GM23338 (cell line): ENCODE data around the gene TTC33. TPM values are rescaled to one million over a fixed set of nuclear protein-coding genes. Genes with fewer than 3 reads are reported as not detected.

ENCODE experiments used
- ATAC-seq: fragments of 200-7000 bp; cut with Tn5 transposase; 3 replicates; pipeline ENCODE4 v1.9.1; 2020
- DNase-seq: peaks from one replicate; pipeline ENCODE4 v3.0.0-alpha.2; 2015; ENCODE audit warnings: low spot score
- H2AFZ ChIP-seq: fragments of 200-600 bp; sonication (generic); 2 replicates; pipeline ENCODE4 v1.8.0; 2016; ENCODE audit warnings: antibody characterized with exemption, mild to moderate bottlenecking, moderate library complexity
- H3F3A ChIP-seq: fragments of 200-600 bp; sonication (generic); replicated peaks from 2 replicates; pipeline ENCODE4 v1.8.0; 2017; ENCODE audit warnings: antibody characterized with exemption, mixed run types, low read depth
- H3K27ac ChIP-seq: fragments of 200-600 bp; sonication (generic); 2 replicates; pipeline ENCODE4 v1.6.1; 2016; ENCODE audit warnings: low read depth
- H3K27me3 ChIP-seq: fragments of 200-600 bp; sonication (generic); 2 replicates; pipeline ENCODE4 v1.8.0; 2016; ENCODE audit warnings: mild to moderate bottlenecking, mixed run types, moderate library complexity; ENCODE audit not compliant: insufficient read depth
- H3K36me3 ChIP-seq: fragments of 200-600 bp; sonication (generic); 2 replicates; pipeline ENCODE4 v1.8.0; 2016; ENCODE audit warnings: mild to moderate bottlenecking; ENCODE audit not compliant: insufficient read depth
- H3K4me1 ChIP-seq: fragments of 200-600 bp; sonication (generic); 2 replicates; pipeline ENCODE4 v1.8.0; 2016; ENCODE audit warnings: mild to moderate bottlenecking, moderate library complexity; ENCODE audit not compliant: insufficient read depth
- H3K4me2 ChIP-seq: fragments of 200-600 bp; sonication (generic); 2 replicates; pipeline ENCODE4 v1.7.1; 2017; ENCODE audit warnings: mixed run types
- H3K4me3 ChIP-seq: fragments of 200-600 bp; sonication (generic); 2 replicates; pipeline ENCODE4 v1.6.1; 2016; ENCODE audit warnings: mixed run types
- H3K79me2 ChIP-seq: fragments of 200-600 bp; sonication (generic); replicated peaks from 2 replicates; pipeline ENCODE4 v1.8.0; 2017; ENCODE audit warnings: mild to moderate bottlenecking; ENCODE audit not compliant: insufficient read depth
- H3K9me2 ChIP-seq: fragments of 200-600 bp; sonication (generic); 2 replicates; pipeline ENCODE4 v1.8.0; 2017; ENCODE audit not compliant: insufficient read depth
- H4K20me1 ChIP-seq: fragments of 200-600 bp; sonication (generic); replicated peaks from 2 replicates; pipeline ENCODE4 v1.8.0; 2017; ENCODE audit warnings: mild to moderate bottlenecking; ENCODE audit not compliant: insufficient read depth
- H3K27ac Mint-ChIP-seq: 2 replicates; pipeline ENCODE4 v1.8.0; 2020; ENCODE audit warnings: inconsistent platforms, mild to moderate bottlenecking, moderate library complexity, mixed read lengths
- H3K27me3 Mint-ChIP-seq: 3 replicates; pipeline ENCODE4 v1.8.0; 2022; ENCODE audit warnings: low read depth, mild to moderate bottlenecking, moderate library complexity, mixed read lengths, inconsistent platforms; ENCODE audit not compliant: insufficient read depth, poor library complexity
- H3K36me3 Mint-ChIP-seq: 3 replicates; pipeline ENCODE4 v1.8.0; 2021; ENCODE audit warnings: low read depth, mild to moderate bottlenecking, inconsistent platforms, moderate library complexity, mixed read lengths
- H3K4me1 Mint-ChIP-seq: 3 replicates; pipeline ENCODE4 v1.8.0; 2020; ENCODE audit warnings: mild to moderate bottlenecking, inconsistent platforms, mixed read lengths
- H3K4me3 Mint-ChIP-seq: 3 replicates; pipeline ENCODE4 v1.8.0; 2021; ENCODE audit warnings: moderate library complexity, mild to moderate bottlenecking, inconsistent platforms, mixed read lengths
- H3K9me3 Mint-ChIP-seq: 3 replicates; pipeline ENCODE4 v1.8.0; 2020; ENCODE audit warnings: moderate library complexity, mild to moderate bottlenecking, inconsistent platforms, mixed read lengths
- CREB1 ChIP-seq: fragments of 250-450 bp; sonication (Bioruptor Pico); IDR thresholded peaks from 2 replicates; pipeline ENCODE4 v1.5.0; 2020; ENCODE audit warnings: low read depth, mild to moderate bottlenecking, moderate library complexity
- CTCF ChIP-seq, 2 experiments: fragments of 200-600 bp in 1 of 2; sonication (generic) in 1 of 2; conservative IDR thresholded peaks; 2 replicates each; pipeline versions ENCODE4 v1.5.1 to v1.6.1; 2016 to 2017; ENCODE audit warnings: antibody characterized with exemption in 2 of 2, low read depth in 2 of 2, mild to moderate bottlenecking in 2 of 2, moderate library complexity in 1 of 2
- ETS1 ChIP-seq: IDR thresholded peaks from 2 replicates; pipeline ENCODE4 v1.6.1; 2016; ENCODE audit warnings: antibody characterized with exemption
- EZH2 ChIP-seq: fragments of 200-600 bp; sonication (generic); IDR thresholded peaks from one replicate; pipeline ENCODE4 v1.8.0; 2017; ENCODE audit warnings: antibody characterized with exemption, mild to moderate bottlenecking, low read depth; ENCODE audit not compliant: unreplicated experiment
- JUNB ChIP-seq: IDR thresholded peaks from one replicate; pipeline ENCODE4 v1.6.1; 2016; ENCODE audit warnings: antibody characterized with exemption; ENCODE audit not compliant: unreplicated experiment
- NANOG ChIP-seq: IDR thresholded peaks from 2 replicates; pipeline ENCODE4 v1.6.1; 2016; ENCODE audit warnings: antibody characterized with exemption, borderline replicate concordance
- POLR2AphosphoS5 ChIP-seq: IDR thresholded peaks from 2 replicates; pipeline ENCODE4 v1.6.1; 2016; ENCODE audit warnings: antibody characterized with exemption, low read depth
- REST ChIP-seq: IDR thresholded peaks from one replicate; pipeline ENCODE4 v1.6.1; 2018; ENCODE audit warnings: antibody characterized with exemption; ENCODE audit not compliant: unreplicated experiment
- ZNF114 ChIP-seq: fragments of 250-450 bp; sonication (Bioruptor Pico); IDR thresholded peaks from 2 replicates; pipeline ENCODE4 v1.5.0; 2020; ENCODE audit warnings: mild to moderate bottlenecking, moderate library complexity
- ZNF331 ChIP-seq: fragments of 250-450 bp; sonication (Bioruptor Pico); IDR thresholded peaks from 2 replicates; pipeline ENCODE4 v1.5.0; 2020; ENCODE audit warnings: low read depth, mild to moderate bottlenecking, moderate library complexity
- polyA plus RNA-seq: library from polyadenylated mRNA; unstranded; fragments of >200 nt; fragmentation: Nextera tagmentation; extraction: Ambion mirVana; gene quantifications from 2 replicates; pipeline ENCODE4 v1.2.1, GENCODE V29; 2016
- total RNA-seq: library from RNA; depleted of rRNA; stranded (reverse); fragments of >200 nt; shearing (Covaris generic); gene quantifications from 2 replicates; pipeline ENCODE4 v1.2.3, GENCODE V29; 2014

TTC33 gene
- total and polyA plus RNA-seq, 2 experiments from 2014 or later, result 4.1 to 11.5 TPM

- TF ChIP-seq CTCF (conservative IDR thresholded peaks at IDR 0.05; ENCODE audit: low read depth in 2 of 2) (no peak), ETS1 (no peak), JUNB (no peak)
Measured at GRCh38 chr5:40685193-40685592, 70.6 kb downstream of the TTC33 start (continued).

GRCh38 chr5:40683305-40683704 lies 72.5 kb downstream of the TTC33 start:
- H3K4me2 ChIP-seq, result no peak overlapping the region
- H3K36me3 ChIP-seq, result no peaks in the 10 kb centered on the region
- H4K20me1 ChIP-seq, result peaks cover 5% of the 10 kb centered on the region; the same call in 1 of the 2 replicates
- H3K4me3 ChIP-seq, result no peak overlapping the region
- Mint-ChIP-seq H3K4me3 (no peak overlapping the region), H3K9me3 (peaks cover 2% of the 10 kb centered on the region; the same call in 1 of the 3 replicates), H3K27me3 (peaks cover 39% of the 10 kb centered on the region), H3K4me1 (peaks cover 20% of the 10 kb centered on the region; the same call in 2 of the 3 replicates), H3K36me3 (no peaks in the 10 kb centered on the region), H3K27ac (no peak overlapping the region)
- H3F3A ChIP-seq, result 0 out of 2 replicates have a peak, but pooled peaks cover 9% of the 10 kb centered on the region
- H3K4me1 ChIP-seq, result peaks cover 9% of the 10 kb centered on the region
- no peak overlapping the region for H2AFZ ChIP-seq
- peaks cover 44% of the 10 kb centered on the region for H3K27me3 ChIP-seq
- H3K27ac ChIP-seq, result no peak overlapping the region
- DNase-seq, result no peak
- no peaks in the 10 kb centered on the region for H3K79me2 ChIP-seq
- no peaks in the 10 kb centered on the region for H3K9me2 ChIP-seq
- no peak for ATAC-seq
- TF ChIP-seq ZNF331 (no peak), EZH2 (no peak), JUNB (no peak), CTCF (conservative IDR thresholded peaks at IDR 0.05; ENCODE audit: low read depth in 2 of 2) (no peak), CREB1 (no peak), POLR2AphosphoS5 (no peak), ZNF114 (CRISPR knock-in tag) (no peak), REST (no peak), NANOG (no peak)
